ENCODE results near the gene ARHGAP9. TPM values are rescaled to one million over a fixed set of nuclear protein-coding genes. Genes with fewer than 3 reads are reported as not detected.

Gene ARHGAP9
- total RNA-seq, 1 experiment from 2014 or later: 3.6 TPM

GRCh38 chr12:57476993-57477709, 2.5 kb downstream of the ARHGAP9 start:
- H3K4me1 Mint-ChIP-seq: peaks cover 41% of the 10 kb centered on the region

GRCh38 chr12:57476162-57476992, 3.3 kb downstream of the ARHGAP9 start:
- ATAC-seq (peak; percentile 44), DNase-seq (ENCODE audit: low spot score) (peak; percentile 68)
- ChIA-PET CTCF (interaction anchor here (0.6 to 5.0 kb wide), 18 partner anchors 10 to 389 kb away, joined by 3 to 88 read pairs (median 5); partner anchors contain the start of genes GLI1 and SHMT2), POLR2A (interaction anchor here (0.6 to 1.7 kb wide), 2 partner anchors 11 to 18 kb away, joined by 6 to 8 read pairs; no protein-coding TSS in a partner anchor)
- no peaks in the 10 kb centered on the region for H3K9me3 Mint-ChIP-seq
- peak overlapping the region; percentile 77 for H3K4me3 Mint-ChIP-seq
- no peaks in the 10 kb centered on the region for H3K36me3 Mint-ChIP-seq
- peaks cover 35% of the 10 kb centered on the region for H3K4me1 Mint-ChIP-seq
- TF ChIP-seq IRF2 (CRISPR knock-in tag; IDR thresholded peaks at IDR 0.05; ENCODE audit: borderline replicate concordance, low read depth): no peak
- TF ChIP-seq ZNF138 (CRISPR knock-in tag; conservative IDR thresholded peaks at IDR 0.05): no peak
- TF ChIP-seq HMGXB4 (CRISPR knock-in tag; IDR thresholded peaks at IDR 0.05): 0 out of 2 replicates have a peak, but pooled peaks have one; percentile 72
- TF ChIP-seq NR3C1 (CRISPR knock-in tag; conservative IDR thresholded peaks at IDR 0.05; ENCODE audit: low read depth): no peak
- TF ChIP-seq AFF4 (CRISPR knock-in tag; IDR thresholded peaks at IDR 0.05; ENCODE audit: borderline replicate concordance): no peak
- 0 out of 2 replicates have a peak, but pooled peaks have one; percentile 26 for TF ChIP-seq FOXK1 (CRISPR knock-in tag; IDR thresholded peaks at IDR 0.05)
- 0 out of 2 replicates have a peak, but pooled peaks have one; percentile 17 for TF ChIP-seq ZBTB21 (CRISPR knock-in tag; IDR thresholded peaks at IDR 0.05; ENCODE audit: borderline replicate concordance)
- peak; percentile 17; the same call in 1 of the 2 replicates for TF ChIP-seq MAX (CRISPR knock-in tag; IDR thresholded peaks at IDR 0.05)
- no peak for TF ChIP-seq ATF1 (CRISPR knock-in tag; IDR thresholded peaks at IDR 0.05)
- peak; percentile 63 for TF ChIP-seq CTCF (IDR thresholded peaks at IDR 0.05)
- no peak for TF ChIP-seq ZNF532 (CRISPR knock-in tag; IDR thresholded peaks at IDR 0.05; ENCODE audit: borderline replicate concordance)
- TF ChIP-seq ZNF219 (CRISPR knock-in tag; IDR thresholded peaks at IDR 0.05; ENCODE audit: borderline replicate concordance): no peak
- no peak overlapping the region for H3K27ac Mint-ChIP-seq
- peaks cover 99% of the 10 kb centered on the region for H3K27me3 Mint-ChIP-seq (ENCODE audit: low read depth)

More at GRCh38 chr12:57476993-57477709, 2.5 kb downstream of the ARHGAP9 start:
- Mint-ChIP-seq H3K9me3 (no peaks in the 10 kb centered on the region), H3K27ac (no peak overlapping the region), H3K4me3 (peak overlapping the region; percentile 30; the same call in 1 of the 2 replicates), H3K36me3 (no peaks in the 10 kb centered on the region), H3K27me3 (ENCODE audit: low read depth) (peaks cover 91% of the 10 kb centered on the region)
- ChIA-PET POLR2A (interaction anchor here (0.9 kb wide), 1 partner anchor 18 kb away, joined by 3 read pairs; the partner anchor contains the start of gene GLI1), CTCF (interaction anchor here (0.6 to 5.0 kb wide), 14 partner anchors 9 to 264 kb away, joined by 3 to 88 read pairs (median 5); partner anchors contain the start of genes GLI1 and SHMT2)
- no peak for TF ChIP-seq ERG (CRISPR knock-in tag; IDR thresholded peaks at IDR 0.05)
- no peak for TF ChIP-seq SP1 (CRISPR knock-in tag; conservative IDR thresholded peaks at IDR 0.05)
- no peak for TF ChIP-seq ATF3 (CRISPR knock-in tag; conservative IDR thresholded peaks at IDR 0.05)
- no peak for DNase-seq (ENCODE audit: low spot score)
- ATAC-seq: no peak
